H1 (cell line): ENCODE results near the gene SURF1. TPM values are rescaled to one million over a fixed set of nuclear protein-coding genes. Genes with fewer than 3 reads are reported as not detected.

Experiments used
- BRCA1 ChIP-seq: IDR thresholded peaks from 2 replicates; pipeline ENCODE4 v1.6.1; 2012; ENCODE audit warnings: low read depth, low read length, improper control_type of control experiment
- CTBP2 ChIP-seq: IDR thresholded peaks from 2 replicates; pipeline ENCODE4 v1.7.0; 2011; ENCODE audit warnings: borderline replicate concordance, mild to moderate bottlenecking, moderate library complexity, mixed read lengths, low read length; ENCODE audit not compliant: insufficient read depth, insufficient read length
- E2F6 ChIP-seq: IDR thresholded peaks from 2 replicates; pipeline ENCODE4 v1.6.1; 2012; ENCODE audit warnings: inconsistent platforms
- GABPA ChIP-seq: IDR thresholded peaks from 2 replicates; pipeline ENCODE4 v1.6.1; 2011; ENCODE audit warnings: mild to moderate bottlenecking, low read length, moderate library complexity, borderline replicate concordance; ENCODE audit not compliant: insufficient read depth
- polyA plus RNA-seq, 7 experiments: library from polyadenylated mRNA; depleted of rRNA in 3 of 7; stranded (reverse) in 5 of 7; unstranded in 2 of 7; fragments of >200 nt in 5 of 7; fragments of 200-250 nt in 2 of 7; gene quantifications; 1 replicate in 5 of 7; 2 replicates in 1 of 7; 4 replicates in 1 of 7; pipeline versions ENCODE4 v1.2.1 to v1.2.3, GENCODE V29; 2011 to 2013; ENCODE audit warnings: missing spikeins in 2 of 7, mixed read lengths in 2 of 7
- total RNA-seq: library from RNA; stranded (reverse); fragmentation: NEBNext Ultra II Directional; extraction: Animal tissue kit (Norgen Biotek cat#: 25700); gene quantifications from 2 replicates; pipeline ENCODE4 v1.2.1, GENCODE V29; 2021

SURF1 gene
- total and polyA plus RNA-seq, 2 of the 8 experiments (the other 6 are each of a cell fraction or from before 2014, with no cell fraction given): 43.1 to 44.7 TPM

GRCh38 chr9:133382507-133383141, 26.3 kb upstream of the SURF1 start (continued):
- TF ChIP-seq GABPA (no peak), BRCA1 (no peak), CTBP2 (no peak), E2F6 (no peak)
